Measurements from ENCODE around the gene ABCA8.

DNA sequence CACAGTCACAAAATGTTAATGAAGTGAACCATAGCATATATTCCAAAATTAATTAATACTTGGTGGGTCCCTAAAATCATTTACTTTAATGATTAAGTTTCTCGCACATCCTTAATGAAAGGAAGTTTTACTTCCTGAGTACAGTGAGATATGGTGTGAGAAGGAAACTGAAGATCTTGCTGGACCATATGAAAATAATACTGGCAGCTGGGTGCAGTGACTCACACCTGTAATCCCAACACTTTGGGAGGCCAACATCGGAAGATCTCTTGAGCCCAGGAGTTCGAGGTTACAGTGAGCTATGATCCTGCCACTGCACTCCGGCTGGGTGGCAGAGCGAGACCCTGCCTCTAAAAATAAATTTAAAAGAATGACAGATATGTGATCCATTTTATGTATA, 62.5 kb downstream of the ABCA8 start:
- TF ChIP-seq, protein P1, sequence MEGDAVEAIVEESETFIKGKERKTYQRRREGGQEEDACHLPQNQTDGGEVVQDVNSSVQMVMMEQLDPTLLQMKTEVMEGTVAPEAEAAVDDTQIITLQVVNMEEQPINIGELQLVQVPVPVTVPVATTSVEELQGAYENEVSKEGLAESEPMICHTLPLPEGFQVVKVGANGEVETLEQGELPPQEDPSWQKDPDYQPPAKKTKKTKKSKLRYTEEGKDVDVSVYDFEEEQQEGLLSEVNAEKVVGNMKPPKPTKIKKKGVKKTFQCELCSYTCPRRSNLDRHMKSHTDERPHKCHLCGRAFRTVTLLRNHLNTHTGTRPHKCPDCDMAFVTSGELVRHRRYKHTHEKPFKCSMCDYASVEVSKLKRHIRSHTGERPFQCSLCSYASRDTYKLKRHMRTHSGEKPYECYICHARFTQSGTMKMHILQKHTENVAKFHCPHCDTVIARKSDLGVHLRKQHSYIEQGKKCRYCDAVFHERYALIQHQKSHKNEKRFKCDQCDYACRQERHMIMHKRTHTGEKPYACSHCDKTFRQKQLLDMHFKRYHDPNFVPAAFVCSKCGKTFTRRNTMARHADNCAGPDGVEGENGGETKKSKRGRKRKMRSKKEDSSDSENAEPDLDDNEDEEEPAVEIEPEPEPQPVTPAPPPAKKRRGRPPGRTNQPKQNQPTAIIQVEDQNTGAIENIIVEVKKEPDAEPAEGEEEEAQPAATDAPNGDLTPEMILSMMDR (IDR thresholded peaks at IDR 0.05) = no peak
- TF ChIP-seq, protein P2, sequence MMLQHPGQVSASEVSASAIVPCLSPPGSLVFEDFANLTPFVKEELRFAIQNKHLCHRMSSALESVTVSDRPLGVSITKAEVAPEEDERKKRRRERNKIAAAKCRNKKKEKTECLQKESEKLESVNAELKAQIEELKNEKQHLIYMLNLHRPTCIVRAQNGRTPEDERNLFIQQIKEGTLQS (CRISPR knock-in tag; conservative IDR thresholded peaks at IDR 0.05) = no peak
- TF ChIP-seq CREB1 (CRISPR knock-in tag; IDR thresholded peaks at IDR 0.05) (no peak), ZNF121 (CRISPR knock-in tag; IDR thresholded peaks at IDR 0.05) (no peak), KAT7 (CRISPR knock-in tag; IDR thresholded peaks at IDR 0.05; ENCODE audit: borderline replicate concordance) (no peak), ELF4 (CRISPR knock-in tag; IDR thresholded peaks at IDR 0.05; ENCODE audit: low read depth) (no peak), FOXK1 (CRISPR knock-in tag; IDR thresholded peaks at IDR 0.05) (no peak), CBFB (CRISPR knock-in tag; IDR thresholded peaks at IDR 0.05; ENCODE audit: low read depth) (no peak), CREM (CRISPR knock-in tag; IDR thresholded peaks at IDR 0.05) (no peak), NFE2L1 (CRISPR knock-in tag; IDR thresholded peaks at IDR 0.05) (no peak), NR2C2 (CRISPR knock-in tag; IDR thresholded peaks at IDR 0.05) (no peak)
- TF ChIP-seq, protein P3, sequence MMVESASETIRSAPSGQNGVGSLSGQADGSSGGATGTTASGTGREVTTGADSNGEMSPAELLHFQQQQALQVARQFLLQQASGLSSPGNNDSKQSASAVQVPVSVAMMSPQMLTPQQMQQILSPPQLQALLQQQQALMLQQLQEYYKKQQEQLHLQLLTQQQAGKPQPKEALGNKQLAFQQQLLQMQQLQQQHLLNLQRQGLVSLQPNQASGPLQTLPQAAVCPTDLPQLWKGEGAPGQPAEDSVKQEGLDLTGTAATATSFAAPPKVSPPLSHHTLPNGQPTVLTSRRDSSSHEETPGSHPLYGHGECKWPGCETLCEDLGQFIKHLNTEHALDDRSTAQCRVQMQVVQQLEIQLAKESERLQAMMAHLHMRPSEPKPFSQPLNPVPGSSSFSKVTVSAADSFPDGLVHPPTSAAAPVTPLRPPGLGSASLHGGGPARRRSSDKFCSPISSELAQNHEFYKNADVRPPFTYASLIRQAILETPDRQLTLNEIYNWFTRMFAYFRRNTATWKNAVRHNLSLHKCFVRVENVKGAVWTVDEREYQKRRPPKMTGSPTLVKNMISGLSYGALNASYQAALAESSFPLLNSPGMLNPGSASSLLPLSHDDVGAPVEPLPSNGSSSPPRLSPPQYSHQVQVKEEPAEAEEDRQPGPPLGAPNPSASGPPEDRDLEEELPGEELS (CRISPR knock-in tag; IDR thresholded peaks at IDR 0.05) = no peak
- TF ChIP-seq, protein P4, sequence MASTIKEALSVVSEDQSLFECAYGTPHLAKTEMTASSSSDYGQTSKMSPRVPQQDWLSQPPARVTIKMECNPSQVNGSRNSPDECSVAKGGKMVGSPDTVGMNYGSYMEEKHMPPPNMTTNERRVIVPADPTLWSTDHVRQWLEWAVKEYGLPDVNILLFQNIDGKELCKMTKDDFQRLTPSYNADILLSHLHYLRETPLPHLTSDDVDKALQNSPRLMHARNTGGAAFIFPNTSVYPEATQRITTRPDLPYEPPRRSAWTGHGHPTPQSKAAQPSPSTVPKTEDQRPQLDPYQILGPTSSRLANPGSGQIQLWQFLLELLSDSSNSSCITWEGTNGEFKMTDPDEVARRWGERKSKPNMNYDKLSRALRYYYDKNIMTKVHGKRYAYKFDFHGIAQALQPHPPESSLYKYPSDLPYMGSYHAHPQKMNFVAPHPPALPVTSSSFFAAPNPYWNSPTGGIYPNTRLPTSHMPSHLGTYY (CRISPR knock-in tag; IDR thresholded peaks at IDR 0.05) = no peak
